Tibial artery (tissue), 4 donors: ENCODE results near the gene CALHM3.
A peak's percentile ranks its signal among the peaks of the same experiment; 100 is the strongest.
"Not testable (repeated sequence)": the region's sequence is repeated elsewhere in the genome, so short reads cannot be mapped to it uniquely, and the experiment has no call there.

ENCODE experiments used
- DNase-seq, 2 donors: peaks; one replicate each; pipeline ENCODE4 v3.0.0-alpha.2; 2019
- H3K27ac ChIP-seq, 2 donors: fragments of 200-600 bp; sonication (generic) in 1 of 2; 1 replicate in 1 of 2; 2 replicates in 1 of 2; pipeline ENCODE4 v1.5.1; 2018 to 2019; ENCODE audit warnings: mild to moderate bottlenecking in 1 of 2
- H3K27me3 ChIP-seq, 2 donors: fragments of 200-600 bp; sonication (generic) in 1 of 2; one replicate each; pipeline versions ENCODE4 v1.5.1 to v1.6.0; 2016 to 2019
- H3K36me3 ChIP-seq, 3 donors: fragments of 200-600 bp; sonication (generic) in 2 of 3; one replicate each; pipeline ENCODE4 v1.5.1; 2016 to 2019; ENCODE audit warnings: mild to moderate bottlenecking in 2 of 3
- H3K4me1 ChIP-seq, 4 donors: fragments of 200-600 bp; sonication (generic) in 2 of 4; 1 replicate in 3 of 4; 2 replicates in 1 of 4; pipeline ENCODE4 v1.5.1; 2016 to 2019
- H3K4me3 ChIP-seq, 2 donors: fragments of 200-600 bp; sonication (generic) in 1 of 2; 1 replicate in 1 of 2; 2 replicates in 1 of 2; pipeline ENCODE4 v1.5.1; 2018 to 2019; ENCODE audit warnings: mild to moderate bottlenecking in 2 of 2
- H3K9me3 ChIP-seq, 3 donors: fragments of 200-600 bp; sonication (generic) in 1 of 3; one replicate each; pipeline ENCODE4 v1.5.1; 2016 to 2019
- CTCF ChIP-seq, 2 experiments: fragments of 200-600 bp in 1 of 2; fragments of 450-650 bp in 1 of 2; IDR thresholded peaks; one replicate each; pipeline ENCODE4 v1.5.1; 2017 to 2019; ENCODE audit warnings: antibody characterized with exemption in 2 of 2, mild to moderate bottlenecking in 1 of 2, moderate library complexity in 1 of 2
- intact Hi-C: fragments of 100-400 bp; cut with DNase I; formaldehyde crosslinking; loops from one replicate; pipeline ENCODE4 v1.15.0; 2023; ENCODE audit warnings: low total_unique reads

CALHM3 gene

GRCh38 chr10:103490986-103491314 lies 11.9 kb upstream of the CALHM3 start:
- intact Hi-C loops, result no loop called here
- no peak overlapping the region for H3K27ac ChIP-seq
- peaks cover 0 to 45% of the 10 kb centered on the region in 2 donors for H3K27me3 ChIP-seq
- H3K4me1 ChIP-seq, result peaks cover 0 to 17% (median 15%) of the 10 kb centered on the region in 4 donors
- H3K36me3 ChIP-seq, result no peaks in the 10 kb centered on the region
- no peaks in the 10 kb centered on the region for H3K9me3 ChIP-seq
- DNase-seq, result no peak
- no peak overlapping the region for H3K4me3 ChIP-seq
- no peak for TF ChIP-seq CTCF (IDR thresholded peaks at IDR 0.05)

- Histone ChIP-seq H3K4me1 (no peaks in the 10 kb centered on the region), H3K36me3 (no peaks in the 10 kb centered on the region), H3K27ac (no peak overlapping the region), H3K9me3 (no peaks in the 10 kb centered on the region), H3K4me3 (no peak overlapping the region), H3K27me3 (peaks cover 0 to 13% of the 10 kb centered on the region in 2 donors)
- no peak for TF ChIP-seq CTCF (IDR thresholded peaks at IDR 0.05)
- no peak for DNase-seq
- intact Hi-C loops, result no loop called here
These were observed 8.3 kb upstream of the CALHM3 start for GRCh38 chr10:103487410-103487708.

GRCh38 chr10:103486635-103487409 lies 7.8 kb upstream of the CALHM3 start:
- H3K4me3 ChIP-seq, H3K27ac ChIP-seq, DNase-seq, intact Hi-C loops, H3K9me3 ChIP-seq, H3K4me1 ChIP-seq, H3K36me3 ChIP-seq: not testable (repeated sequence)
- H3K27me3 ChIP-seq, result peaks cover 0 to 13% of the 10 kb centered on the region in 2 donors

- intact Hi-C loops, result no loop called here
- Histone ChIP-seq H3K27ac (no peak overlapping the region), H3K4me3 (no peak overlapping the region), H3K36me3 (no peaks in the 10 kb centered on the region), H3K9me3 (no peaks in the 10 kb centered on the region), H3K27me3 (peaks cover 0 to 4% of the 10 kb centered on the region in 2 donors), H3K4me1 (peaks cover 0 to 6% (median 0%) of the 10 kb centered on the region in 4 donors)
- TF ChIP-seq CTCF (IDR thresholded peaks at IDR 0.05), result peak; percentile 67 to 80
- peak in 1 of 2 donors; percentile 38 for DNase-seq
These were observed 3.0 kb upstream of the CALHM3 start for GRCh38 chr10:103481974-103482531.

- TF ChIP-seq CTCF (IDR thresholded peaks at IDR 0.05), result no peak
- Histone ChIP-seq H3K27me3 (peaks cover 0 to 6% of the 10 kb centered on the region in 2 donors), H3K4me1 (peaks cover 0 to 6% (median 0%) of the 10 kb centered on the region in 4 donors), H3K9me3 (no peaks in the 10 kb centered on the region), H3K4me3 (no peak overlapping the region), H3K27ac (no peak overlapping the region), H3K36me3 (no peaks in the 10 kb centered on the region)
- DNase-seq, result no peak
- intact Hi-C loops, result no loop called here
These were observed 1.5 kb upstream of the CALHM3 start for GRCh38 chr10:103480521-103480920.

- peaks cover 0 to 6% (median 0%) of the 10 kb centered on the region in 4 donors for H3K4me1 ChIP-seq
- intact Hi-C loops, result no loop called here
- H3K9me3 ChIP-seq, result no peaks in the 10 kb centered on the region
- peaks cover 0 to 6% of the 10 kb centered on the region in 2 donors for H3K27me3 ChIP-seq
- H3K4me3 ChIP-seq, result no peak overlapping the region
- DNase-seq, result no peak
- TF ChIP-seq CTCF (IDR thresholded peaks at IDR 0.05), result no peak
- no peak overlapping the region for H3K27ac ChIP-seq
- no peaks in the 10 kb centered on the region for H3K36me3 ChIP-seq
These were observed 369 bp downstream of the CALHM3 start for GRCh38 chr10:103478671-103479070.
